ENCODE data around the gene GARS1.

The GARS1 gene

DNA sequence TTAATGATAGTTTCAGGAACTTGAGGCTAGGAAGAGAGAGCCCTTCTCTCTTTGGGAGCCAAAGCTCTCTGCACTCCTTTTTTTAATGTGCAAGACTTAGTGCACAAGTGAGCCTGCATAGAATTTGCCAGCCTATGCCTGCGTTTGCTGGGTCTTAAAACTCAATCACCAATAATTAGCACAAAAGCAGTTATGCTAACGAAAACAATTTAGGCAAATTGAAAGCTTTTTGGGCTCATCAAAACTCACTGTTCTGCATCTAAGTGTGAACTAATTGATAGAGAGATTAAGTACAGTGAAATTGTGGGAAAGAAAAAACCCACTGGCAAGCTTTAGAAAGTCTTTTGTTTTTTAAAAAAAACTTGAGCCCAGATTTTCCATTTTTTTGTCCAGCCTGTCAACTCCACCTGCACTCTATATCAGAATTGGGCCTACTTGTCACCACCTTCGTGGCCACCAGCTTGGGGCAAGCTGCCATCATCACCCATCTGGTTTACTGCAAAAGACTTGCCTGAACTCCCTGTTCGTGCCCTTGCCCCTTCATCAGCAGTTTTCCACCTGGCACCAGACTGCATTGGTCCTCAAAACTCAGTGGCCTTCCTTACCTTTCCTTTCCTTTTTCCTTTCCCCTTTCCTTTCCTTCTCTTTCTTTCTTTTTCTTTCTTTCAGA, 49.7 kb downstream of the GARS1 start:
- TF ChIP-seq CTCF (IDR thresholded peaks at IDR 0.05; ENCODE audit: borderline replicate concordance, control extremely low read depth, extremely low read depth, insufficient read depth, missing control alignments), result no peak
- peak; percentile 15 for DNase-seq (ENCODE audit: low spot score)
- in situ Hi-C loops (cut with MboI; ENCODE audit: low sequenced_read_pairs, unreplicated experiment), result no loop called here

- no peak for TF ChIP-seq CTCF (IDR thresholded peaks at IDR 0.05; ENCODE audit: borderline replicate concordance, control extremely low read depth, extremely low read depth, insufficient read depth, missing control alignments)
- in situ Hi-C loops (cut with MboI; ENCODE audit: low sequenced_read_pairs, unreplicated experiment), result no loop called here
- peak; percentile 16 for DNase-seq (ENCODE audit: low spot score)
These were observed 51.0 kb downstream of the GARS1 start for GRCh38 chr7:30645661-30646060.

- in situ Hi-C loops (cut with MboI; ENCODE audit: low sequenced_read_pairs, unreplicated experiment), result no loop called here
- peak; percentile 16 for DNase-seq (ENCODE audit: low spot score)
- no peak for TF ChIP-seq CTCF (IDR thresholded peaks at IDR 0.05; ENCODE audit: borderline replicate concordance, control extremely low read depth, extremely low read depth, insufficient read depth, missing control alignments)
These were observed 51.5 kb downstream of the GARS1 start for GRCh38 chr7:30646154-30646553.

DNA sequence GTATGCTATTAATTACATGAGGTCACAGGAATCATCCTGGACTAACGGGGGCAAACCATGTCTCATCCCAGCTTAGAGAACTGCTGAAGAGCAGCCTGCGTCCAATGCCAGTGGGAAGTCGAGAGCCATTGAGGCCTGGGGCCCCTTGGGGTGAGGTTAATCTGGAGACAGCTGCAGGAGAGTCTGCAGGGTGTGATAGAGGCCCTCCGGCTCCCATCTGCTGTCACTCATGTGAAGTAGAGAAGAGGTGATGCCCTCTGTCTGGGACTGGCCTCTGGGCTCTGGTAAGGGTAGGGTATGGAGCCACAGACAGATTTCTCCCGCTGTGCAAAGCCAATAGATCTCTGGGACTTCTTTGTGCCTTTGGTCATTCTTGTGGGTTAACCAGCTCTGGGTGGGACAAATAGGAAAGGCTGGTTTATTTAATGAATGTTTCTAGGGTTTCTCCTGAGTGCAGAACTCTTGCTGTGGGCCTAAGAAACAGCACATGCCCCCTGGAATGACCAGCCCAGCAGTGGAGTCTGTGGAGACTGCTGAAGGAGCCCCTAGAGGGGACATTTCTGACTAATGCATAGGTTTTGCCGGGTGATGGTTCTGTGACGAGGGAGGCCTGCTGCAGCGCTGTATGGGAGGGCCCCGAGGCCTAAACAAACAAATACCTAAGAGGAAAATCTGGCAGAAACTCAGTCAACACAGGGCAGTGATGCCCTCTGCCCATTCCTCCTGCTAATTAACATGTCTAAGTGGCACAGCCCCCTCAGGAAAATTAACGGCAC, 53.1 kb downstream of the GARS1 start:
- in situ Hi-C loops (cut with MboI; ENCODE audit: low sequenced_read_pairs, unreplicated experiment), result no loop called here

GRCh38 chr7:30648744-30649540, 54.3 kb downstream of the GARS1 start:
- no peak for DNase-seq (ENCODE audit: low spot score)
- no peak for TF ChIP-seq CTCF (IDR thresholded peaks at IDR 0.05; ENCODE audit: borderline replicate concordance, control extremely low read depth, extremely low read depth, insufficient read depth, missing control alignments)
- in situ Hi-C loops (cut with MboI; ENCODE audit: low sequenced_read_pairs, unreplicated experiment), result no loop called here

More for the DNA sequence above, 53.1 kb downstream of the GARS1 start:
- TF ChIP-seq CTCF (IDR thresholded peaks at IDR 0.05; ENCODE audit: borderline replicate concordance, control extremely low read depth, extremely low read depth, insufficient read depth, missing control alignments), result no peak
- DNase-seq (ENCODE audit: low spot score), result peak; percentile 16

DNA sequence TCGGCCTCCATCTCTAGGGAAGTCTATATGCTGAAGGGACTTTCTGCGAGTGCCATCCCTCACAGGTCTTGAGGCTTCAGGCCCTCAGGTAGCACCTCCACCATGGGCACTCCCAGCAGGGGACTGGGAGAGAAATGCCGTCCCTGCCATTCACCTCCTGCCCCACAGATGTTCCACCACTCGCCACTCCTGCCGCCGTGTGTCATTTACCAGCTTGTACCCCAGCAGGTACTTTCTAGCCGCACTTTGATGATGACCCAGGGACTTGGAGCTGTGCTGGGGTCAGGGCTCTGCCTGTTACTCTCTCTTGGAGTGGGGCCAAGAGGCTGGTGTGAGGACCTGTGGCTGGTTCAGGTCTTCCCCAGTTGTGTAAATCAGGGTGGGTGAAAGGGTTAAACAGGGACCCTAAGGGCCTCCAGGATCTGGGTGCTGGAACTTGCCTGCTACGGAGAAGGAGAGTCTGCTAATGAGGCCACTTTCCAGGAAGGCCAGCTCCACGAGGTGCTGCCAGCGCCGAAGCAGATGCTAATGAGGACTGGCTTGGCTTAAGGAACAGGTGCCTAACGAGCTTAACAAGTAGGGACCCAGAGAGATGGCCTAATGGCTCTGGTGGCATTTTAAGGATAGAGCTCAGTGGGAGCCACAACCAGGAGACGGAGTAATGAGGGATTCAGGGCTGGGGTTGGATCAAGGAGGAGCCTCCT, 55.2 kb downstream of the GARS1 start:
- no peak for DNase-seq (ENCODE audit: low spot score)
- in situ Hi-C loops (cut with MboI; ENCODE audit: low sequenced_read_pairs, unreplicated experiment), result no loop called here
- no peak for TF ChIP-seq CTCF (IDR thresholded peaks at IDR 0.05; ENCODE audit: borderline replicate concordance, control extremely low read depth, extremely low read depth, insufficient read depth, missing control alignments)

Data from GM13976 (cell line).